Breast epithelium (tissue), 3 donors: ENCODE results near the gene ZNF586.

Experiments used
- CTCF ChIP-seq, 3 donors: fragments of 450-650 bp; IDR thresholded peaks; one replicate each; pipeline ENCODE4 v1.5.1; 2016 to 2017; ENCODE audit warnings: antibody characterized with exemption in 3 of 3, mild to moderate bottlenecking in 3 of 3, moderate library complexity in 3 of 3
- POLR2A ChIP-seq: fragments of 450-650 bp; IDR thresholded peaks from one replicate; pipeline ENCODE4 v1.6.1; 2016; ENCODE audit warnings: antibody characterized with exemption, mild to moderate bottlenecking, moderate library complexity

GRCh38 chr19:57825511-57825910 is 56.0 kb downstream of the ZNF586 start:
- TF ChIP-seq POLR2A (no peak), CTCF (IDR thresholded peaks at IDR 0.05) (no peak)
